Adipose tissue (tissue), 3 donors: ENCODE measurements around the gene PDE7B. TPM values are rescaled to one million over a fixed set of nuclear protein-coding genes. Genes with fewer than 3 reads are reported as not detected.
"Not testable (repeated sequence)": the region's sequence is repeated elsewhere in the genome, so short reads cannot be mapped to it uniquely, and the experiment has no call there.

ENCODE experiments used
- H3K27ac ChIP-seq: one replicate; pipeline ENCODE4 v1.5.1; 2013; ENCODE audit warnings: low read depth, low read length
- WGBS, 3 donors: extraction: QIAGEN DNeasy Blood & Tissue Kit; methylation state at CpG; one replicate each; pipeline ENCODE4 v1.1.7; 2013; 5-methylcytosine and 5-hydroxymethylcytosine counted together
- polyA plus RNA-seq, 3 donors: library from polyadenylated mRNA; stranded (reverse); fragments of 200-250 nt; gene quantifications; one replicate each; pipeline ENCODE4 v1.2.3, GENCODE V29; 2013
- donor health status: healthy with polysubstance abuse.
- donor health status: Bipolar disorder and iron deficiency.
- donor health status: healthy.

The PDE7B gene
- polyA plus RNA-seq, 3 donors, result 0.38 to 2.6 (median 1.9) TPM

- WGBS, 3 donors, result 77 to 90% (median 83%) methylated on average over 4 of the region's 4 CpGs
- H3K27ac ChIP-seq, result not testable (repeated sequence)
These were observed 254.3 kb downstream of the PDE7B start for GRCh38 chr6:136105797-136106196.

GRCh38 chr6:136108361-136108945 lies 257.0 kb downstream of the PDE7B start:
- 45 to 63% (median 58%) methylated on average over 10 of the region's 10 CpGs for WGBS, 3 donors
- no peak overlapping the region for H3K27ac ChIP-seq

GRCh38 chr6:136111831-136112230 lies 260.3 kb downstream of the PDE7B start:
- no peak overlapping the region for H3K27ac ChIP-seq
- WGBS, 3 donors, result 84 to 92% (median 87%) methylated on average over 2 of the region's 2 CpGs

GRCh38 chr6:136112262-136112661 lies 260.8 kb downstream of the PDE7B start:
- no peak overlapping the region for H3K27ac ChIP-seq
- whole genome bisulfite sequencing, 3 donors, result 81 to 95% (median 88%) methylated on average over 3 of the region's 3 CpGs

- no peak overlapping the region for H3K27ac ChIP-seq
- WGBS, 3 donors, result 10 to 22% (median 15%) methylated on average over 5 of the region's 5 CpGs
These were observed 262.3 kb downstream of the PDE7B start for GRCh38 chr6:136113736-136114173.

DNA sequence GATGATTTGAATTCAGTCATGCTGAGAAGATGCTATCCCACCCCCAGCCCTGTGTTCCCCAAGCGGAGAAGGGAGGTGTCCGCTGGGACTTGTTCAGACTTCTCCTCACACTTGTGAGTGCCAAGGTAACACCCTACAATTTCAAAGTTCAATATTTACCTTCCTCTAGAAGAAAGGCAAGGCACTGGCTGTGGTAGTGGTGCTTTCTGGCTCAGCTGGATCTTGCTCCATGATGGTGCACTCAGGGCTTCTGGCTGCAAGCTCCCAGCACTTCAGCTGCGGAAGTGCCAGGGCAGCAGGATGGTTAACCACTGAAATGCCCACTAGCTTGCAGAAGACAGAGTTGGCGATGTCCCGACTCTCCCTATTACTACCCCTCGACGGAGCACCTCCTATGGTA lies 263.2 kb downstream of the PDE7B start:
- WGBS, 3 donors, result 91 to 95% (median 95%) methylated on average over 7 of the region's 7 CpGs
- no peak overlapping the region for H3K27ac ChIP-seq

- 39 to 78% (median 77%) methylated on average over 1 of the region's 1 CpG for WGBS, 3 donors
- no peak overlapping the region for H3K27ac ChIP-seq
These were observed 264.4 kb downstream of the PDE7B start for GRCh38 chr6:136115941-136116340.

GRCh38 chr6:136117081-136117480 lies 265.6 kb downstream of the PDE7B start:
- 71 to 86% (median 79%) methylated on average over 2 of the region's 2 CpGs for WGBS, 3 donors
- H3K27ac ChIP-seq, result no peak overlapping the region

DNA sequence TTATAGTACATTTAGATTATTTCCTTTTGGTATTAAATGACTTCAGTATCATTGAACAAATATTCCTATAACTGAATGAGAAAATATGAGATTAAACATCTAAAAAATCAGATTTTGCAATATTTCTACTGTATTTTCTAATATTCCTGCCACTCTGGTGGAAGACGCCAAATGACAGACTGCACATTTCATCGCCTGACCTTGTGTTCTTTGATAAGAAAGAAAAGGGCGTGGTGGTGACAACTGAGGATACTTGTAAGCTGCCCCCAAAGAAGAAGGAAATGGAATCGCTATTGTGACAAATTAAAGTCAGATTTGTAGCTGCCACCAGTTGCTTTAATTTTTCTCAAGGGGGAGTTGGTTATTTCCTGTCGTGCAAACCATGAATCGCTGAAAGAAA lies 267.3 kb downstream of the PDE7B start:
- H3K27ac ChIP-seq, result no peak overlapping the region
- WGBS, 3 donors, result 49 to 75% (median 61%) methylated on average over 6 of the region's 6 CpGs

DNA sequence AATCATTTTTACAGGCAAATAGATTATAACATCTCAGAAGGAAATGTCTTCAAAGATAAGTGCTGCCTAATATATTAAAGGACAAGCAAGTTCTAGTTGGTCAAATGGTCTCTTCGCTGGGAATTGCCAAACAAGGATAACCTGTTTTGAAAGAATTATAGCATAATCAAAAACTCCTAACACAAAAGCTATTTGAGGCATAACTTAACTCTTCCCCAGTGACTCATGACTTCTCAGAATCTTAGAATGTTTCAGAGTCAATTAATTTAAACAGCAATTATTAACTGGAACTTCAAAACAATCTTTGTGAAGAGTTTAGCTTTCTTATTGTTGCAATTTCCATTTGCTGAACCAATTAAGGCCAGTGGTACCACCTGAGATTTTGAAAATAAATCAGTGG lies 272.0 kb downstream of the PDE7B start:
- 46 to 59% (median 53%) methylated on average over 1 of the region's 1 CpG for WGBS, 3 donors
- no peak overlapping the region for H3K27ac ChIP-seq

- WGBS, 3 donors, result 75 to 87% (median 77%) methylated on average over 2 of the region's 2 CpGs
- H3K27ac ChIP-seq, result no peak overlapping the region
These were observed 274.1 kb downstream of the PDE7B start for GRCh38 chr6:136125585-136125984.

DNA sequence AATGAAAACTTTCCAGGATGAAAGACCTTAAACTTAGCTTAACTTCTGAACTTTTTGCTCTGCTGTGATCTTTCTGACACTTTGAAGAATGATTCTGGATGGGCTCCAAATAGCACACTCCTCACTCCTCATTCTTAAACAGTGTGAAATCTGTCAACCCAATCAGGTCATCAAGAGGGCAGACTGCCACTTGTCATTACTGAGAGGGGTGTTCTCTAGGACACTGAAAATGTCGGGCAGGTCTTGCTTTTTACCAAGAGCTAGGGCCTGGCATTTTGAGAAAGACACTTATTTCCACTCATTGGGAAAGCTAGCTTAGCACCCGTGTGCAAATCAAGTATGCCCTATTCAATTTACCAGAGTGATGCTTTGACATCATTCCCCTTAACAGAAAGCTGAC lies 276.4 kb downstream of the PDE7B start:
- 25 to 58% (median 51%) methylated on average over 2 of the region's 2 CpGs for WGBS, 3 donors
- no peak overlapping the region for H3K27ac ChIP-seq

DNA sequence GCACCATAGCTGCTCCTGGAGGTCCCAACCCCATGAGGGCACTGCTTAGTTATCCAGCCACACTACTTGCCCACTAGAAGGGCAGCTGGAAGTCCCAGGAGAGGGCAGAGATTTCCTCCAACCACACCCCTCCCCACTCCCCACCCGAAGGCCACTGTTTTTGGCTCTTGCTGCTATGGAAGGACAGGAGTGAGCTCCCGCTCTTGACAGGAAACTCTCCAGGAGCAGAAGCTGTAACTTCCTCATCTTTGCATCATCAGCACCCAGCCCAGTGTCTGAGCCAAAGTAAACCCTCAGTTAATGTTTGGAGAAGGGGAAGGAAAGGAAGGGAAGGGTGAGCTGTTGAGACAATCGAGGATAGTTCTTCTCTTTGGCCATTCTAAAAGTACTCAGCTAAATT lies 277.9 kb downstream of the PDE7B start:
- 26 to 69% (median 41%) methylated on average over 3 of the region's 3 CpGs for WGBS, 3 donors
- no peak overlapping the region for H3K27ac ChIP-seq

DNA sequence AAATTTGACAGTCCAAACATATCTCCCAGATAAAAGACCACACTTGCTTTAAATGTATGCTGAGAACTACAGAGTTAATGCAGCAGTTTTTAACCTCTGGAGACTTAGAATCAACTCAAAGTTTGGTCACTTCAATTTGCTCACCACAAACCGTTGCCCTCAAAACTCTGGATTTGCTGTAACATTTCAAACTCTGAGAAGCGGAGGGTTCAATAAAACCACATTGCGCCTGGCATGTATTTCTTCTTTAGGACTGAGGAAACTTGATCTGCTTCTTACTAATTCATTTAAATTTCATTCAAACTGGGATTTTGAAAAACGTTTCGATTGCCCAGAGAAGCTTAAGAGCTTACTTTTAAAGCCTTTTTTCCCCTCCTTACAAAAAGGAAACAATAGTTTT lies 282.8 kb downstream of the PDE7B start:
- 81 to 90% (median 86%) methylated on average over 5 of the region's 5 CpGs for WGBS, 3 donors
- H3K27ac ChIP-seq, result no peak overlapping the region

GRCh38 chr6:136134751-136135150 lies 283.2 kb downstream of the PDE7B start:
- 73 to 83% (median 78%) methylated on average over 3 of the region's 3 CpGs for WGBS, 3 donors
- H3K27ac ChIP-seq, result no peak overlapping the region

GRCh38 chr6:136136274-136136673 lies 284.8 kb downstream of the PDE7B start:
- H3K27ac ChIP-seq, result no peak overlapping the region
- 82 to 87% (median 85%) methylated on average over 2 of the region's 2 CpGs for WGBS, 3 donors

GRCh38 chr6:136137008-136137692 lies 285.6 kb downstream of the PDE7B start:
- WGBS, 3 donors, result 31 to 67% (median 65%) methylated on average over 3 of the region's 3 CpGs
- H3K27ac ChIP-seq, result no peak overlapping the region

DNA sequence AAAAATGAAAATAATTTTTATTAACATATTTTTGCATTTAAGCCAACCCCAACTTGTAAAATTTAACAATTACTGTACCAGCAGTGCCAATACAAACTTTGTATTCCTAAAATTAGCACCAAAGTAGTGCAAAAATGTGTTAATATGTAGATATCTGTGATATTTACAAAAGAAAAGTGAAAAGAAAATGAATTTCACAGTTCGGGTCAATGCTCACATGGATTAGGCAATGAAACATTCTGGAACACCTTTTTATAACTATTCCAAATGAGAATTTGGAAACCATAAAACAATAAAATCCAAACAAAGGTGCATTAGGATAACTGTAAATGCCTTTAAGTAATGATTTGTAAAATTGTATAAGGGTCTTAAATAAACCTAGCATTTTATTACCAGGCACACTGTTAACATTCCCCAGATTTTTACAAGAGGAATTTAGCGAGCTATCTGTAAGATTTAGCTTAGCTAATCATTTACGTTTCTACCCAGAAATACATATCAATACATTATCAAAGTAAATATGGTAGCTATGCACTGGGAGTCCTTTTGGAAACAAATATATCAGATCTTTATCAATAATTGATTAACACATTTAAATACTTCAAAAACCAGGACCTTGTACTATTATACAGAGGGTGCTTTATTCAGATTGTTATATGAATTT lies 286.4 kb downstream of the PDE7B start:
- no peak overlapping the region for H3K27ac ChIP-seq
- WGBS, 3 donors, result 35 to 92% (median 85%) methylated on average over 3 of the region's 3 CpGs

DNA sequence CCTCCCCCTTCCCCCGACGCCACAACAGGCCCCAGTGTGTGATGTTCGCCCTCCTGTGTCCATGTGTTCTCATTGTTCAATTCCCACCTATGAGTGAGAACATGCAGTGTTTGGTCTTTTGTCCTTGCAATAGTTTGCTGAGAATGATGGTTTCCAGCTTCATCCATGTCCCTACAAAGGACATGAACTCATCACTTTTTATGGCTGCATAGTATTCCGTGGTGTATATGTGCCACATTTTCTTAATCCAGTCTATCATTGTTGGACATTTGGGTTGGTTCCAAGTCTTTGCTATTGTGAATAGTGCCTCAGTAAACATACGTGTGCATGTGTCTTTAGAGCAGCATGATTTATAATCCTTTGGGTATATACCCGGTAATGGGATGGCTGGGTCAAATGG lies 287.6 kb downstream of the PDE7B start:
- 92 to 98% (median 93%) methylated on average over 4 to 5 of the region's 6 CpGs for WGBS, 3 donors
- H3K27ac ChIP-seq, result not testable (repeated sequence)
